GM19463 (cell line): ENCODE results near the gene FADS1.

Experiments used
- ATAC-seq: cut with Tn5 transposase; IDR thresholded peaks from one replicate; pipeline ENCODE4 v1.9.1; 2021; ENCODE audit warnings: mild to moderate bottlenecking, moderate library complexity; ENCODE audit not compliant: unreplicated experiment

FADS1 gene

DNA sequence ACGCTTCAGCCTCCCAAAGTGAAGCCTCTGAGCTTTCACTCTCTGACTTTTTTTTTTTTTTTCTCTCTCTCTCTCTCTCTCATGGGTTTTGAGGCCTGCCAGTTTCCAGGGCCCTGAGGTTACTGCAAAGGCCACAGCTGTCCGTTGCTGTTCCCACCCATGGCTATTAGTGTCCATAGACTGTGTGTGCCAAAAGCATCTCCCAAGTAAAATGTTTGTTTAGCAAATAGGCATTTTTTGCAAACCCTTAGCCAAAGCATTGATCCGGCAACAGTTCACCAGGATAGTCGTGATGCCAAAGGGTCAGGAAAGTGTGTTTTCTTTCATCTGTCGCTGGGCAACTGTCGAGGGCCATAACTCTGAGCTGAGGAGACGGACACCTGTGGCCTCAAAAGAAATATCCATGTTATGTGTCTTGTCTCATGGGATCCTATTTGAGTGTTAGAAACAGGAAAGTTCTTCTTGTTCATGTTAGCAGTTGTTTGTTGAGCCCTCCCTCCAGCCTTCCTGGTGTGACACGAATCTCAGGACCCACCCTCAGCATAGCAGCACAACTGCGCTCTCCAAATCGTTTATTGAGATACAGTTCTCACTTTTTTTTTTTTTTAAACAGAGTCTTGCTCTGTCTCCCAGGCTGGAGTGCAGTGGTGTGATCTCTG is 29.7 kb upstream of the FADS1 start:
- ATAC-seq = no peak

DNA sequence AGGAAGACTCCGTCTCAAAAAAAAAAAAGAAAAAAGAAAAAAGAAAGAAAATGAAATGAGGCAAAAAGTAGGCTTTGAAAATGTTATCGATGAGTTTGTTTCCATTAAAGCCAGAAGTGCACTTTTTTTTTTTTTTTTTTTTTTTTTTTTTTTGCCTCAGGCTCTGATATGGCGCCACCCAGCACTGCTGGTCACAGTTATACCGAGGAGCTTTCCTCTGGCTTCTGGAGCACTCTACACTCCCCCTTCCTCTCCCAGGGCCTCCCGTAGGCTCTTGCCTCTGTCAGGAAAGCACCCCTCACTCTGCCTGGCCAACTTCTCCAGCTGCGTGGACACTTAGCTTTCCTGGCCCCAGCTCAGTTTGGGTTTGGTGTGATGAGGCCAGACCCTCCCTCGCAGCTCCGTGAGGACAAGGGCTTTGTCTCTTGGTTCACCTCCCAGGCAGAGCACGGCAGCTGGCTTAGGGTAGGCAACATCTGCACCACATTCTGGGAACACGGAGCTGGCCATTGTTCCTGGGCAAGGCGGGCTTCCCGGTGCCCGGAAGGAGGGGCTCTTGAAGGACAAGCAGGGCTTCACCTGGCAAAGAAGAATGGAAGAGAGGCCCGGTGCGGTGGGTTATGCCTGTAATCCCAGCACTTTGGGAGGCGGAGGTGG is 28.2 kb upstream of the FADS1 start:
- ATAC-seq = no peak

DNA sequence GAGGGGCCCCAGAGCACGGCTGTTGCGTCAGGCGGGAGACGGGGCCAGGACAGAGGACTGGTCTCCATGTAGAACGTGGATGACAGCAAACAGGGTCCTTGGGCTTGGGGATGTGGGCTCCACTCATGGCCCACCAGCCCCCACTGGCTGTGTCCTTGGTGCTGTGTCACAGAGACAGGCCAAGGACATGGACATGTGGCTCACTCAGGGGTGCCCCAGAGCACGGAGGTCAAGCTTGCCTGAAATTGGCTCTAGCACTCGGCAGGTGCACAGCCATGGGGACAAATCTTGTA is 25.7 kb upstream of the FADS1 start:
- ATAC-seq = no peak

DNA sequence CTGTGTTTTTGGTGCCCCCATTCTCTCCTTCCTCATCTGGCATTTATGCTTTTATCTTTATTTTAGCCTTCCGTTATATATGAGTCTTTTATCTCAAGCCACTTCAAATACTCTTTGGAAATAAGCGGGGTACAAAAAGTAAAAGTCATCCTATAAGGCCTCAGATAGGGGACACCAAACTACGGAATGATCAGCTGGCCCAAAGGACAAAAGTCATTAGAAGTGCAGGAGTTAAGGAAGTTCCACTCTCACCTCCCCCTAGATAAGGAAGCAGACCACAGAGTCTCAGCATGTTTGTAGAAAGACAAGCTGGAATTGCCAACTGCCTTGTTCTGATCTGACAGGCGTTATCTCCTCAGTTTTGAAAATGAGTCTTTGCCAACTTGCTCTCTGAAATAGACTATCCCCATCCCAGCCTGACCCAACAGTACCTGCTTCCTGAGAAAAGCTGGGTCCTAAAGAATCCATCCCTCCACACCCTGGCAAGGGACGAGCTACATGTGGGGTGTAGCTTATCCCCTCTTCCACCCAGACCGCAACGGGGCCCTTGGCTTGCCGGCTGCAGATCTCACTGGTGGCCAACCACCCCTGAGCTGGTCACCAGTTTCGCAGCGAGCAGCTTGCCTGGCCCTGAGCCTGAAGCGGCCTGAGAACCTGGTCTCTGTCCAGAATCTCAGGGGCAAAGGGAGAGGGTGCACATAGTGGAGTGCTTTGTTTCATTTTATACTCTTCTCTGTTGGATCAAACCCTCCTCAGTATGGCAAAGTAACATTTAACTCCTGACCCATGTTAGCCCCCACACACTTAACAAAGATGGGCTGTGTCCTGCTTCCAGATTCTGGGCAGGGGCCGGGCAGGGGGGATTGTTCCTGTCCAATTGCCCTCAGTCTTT is 25.1 kb upstream of the FADS1 start:
- ATAC-seq = no peak

DNA sequence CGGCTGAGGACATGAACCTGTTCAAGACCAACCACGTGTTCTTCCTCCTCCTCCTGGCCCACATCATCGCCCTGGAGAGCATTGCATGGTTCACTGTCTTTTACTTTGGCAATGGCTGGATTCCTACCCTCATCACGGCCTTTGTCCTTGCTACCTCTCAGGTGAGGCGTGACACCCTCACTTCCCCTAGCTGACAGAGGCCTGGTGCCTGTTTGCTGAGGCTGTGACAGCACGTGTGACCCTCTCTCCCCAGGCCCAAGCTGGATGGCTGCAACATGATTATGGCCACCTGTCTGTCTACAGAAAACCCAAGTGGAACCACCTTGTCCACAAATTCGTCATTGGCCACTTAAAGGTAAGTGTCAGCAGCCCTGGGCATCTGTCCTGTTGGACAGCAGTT is 23.6 kb upstream of the FADS1 start:
- no peak for ATAC-seq

DNA sequence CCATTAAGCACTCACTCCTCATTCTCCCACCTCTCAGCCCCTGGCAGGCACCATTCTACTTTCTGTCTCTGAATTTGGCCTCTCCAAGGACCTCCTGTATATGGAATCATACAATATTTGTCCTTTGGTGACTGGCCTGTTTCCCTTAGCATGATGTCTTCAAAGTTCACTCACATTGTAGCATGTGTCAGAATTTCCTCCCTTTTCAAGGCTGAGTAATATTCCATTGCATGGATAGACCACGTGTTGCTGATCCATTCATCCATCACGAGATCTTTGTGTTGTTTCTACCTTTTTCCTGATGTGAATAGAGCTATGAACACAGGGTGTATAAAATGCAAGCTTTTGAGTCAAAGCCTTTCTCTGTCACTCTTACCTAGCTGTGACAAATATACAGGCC is 22.9 kb upstream of the FADS1 start:
- ATAC-seq = no peak

DNA sequence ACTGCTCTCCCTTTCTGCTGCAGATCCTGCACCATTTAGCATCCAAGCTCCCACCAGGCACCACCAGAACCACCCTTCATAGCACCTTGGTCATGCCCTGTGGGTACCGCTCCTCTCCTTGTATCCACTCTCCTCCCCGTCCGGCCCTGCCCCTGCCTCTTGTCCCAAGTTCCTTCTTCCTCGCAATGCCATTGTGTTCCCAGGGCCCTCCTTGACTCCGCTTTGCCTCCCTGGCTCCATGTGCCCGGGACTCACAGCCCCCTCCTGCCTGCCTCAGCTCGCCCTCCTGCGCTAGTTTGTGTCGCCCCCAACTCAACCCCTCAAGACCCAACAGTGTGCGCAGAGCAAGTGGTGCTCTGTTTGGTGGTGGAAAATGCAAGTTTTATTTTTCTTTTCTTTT is 22.1 kb upstream of the FADS1 start:
- no peak for ATAC-seq

DNA sequence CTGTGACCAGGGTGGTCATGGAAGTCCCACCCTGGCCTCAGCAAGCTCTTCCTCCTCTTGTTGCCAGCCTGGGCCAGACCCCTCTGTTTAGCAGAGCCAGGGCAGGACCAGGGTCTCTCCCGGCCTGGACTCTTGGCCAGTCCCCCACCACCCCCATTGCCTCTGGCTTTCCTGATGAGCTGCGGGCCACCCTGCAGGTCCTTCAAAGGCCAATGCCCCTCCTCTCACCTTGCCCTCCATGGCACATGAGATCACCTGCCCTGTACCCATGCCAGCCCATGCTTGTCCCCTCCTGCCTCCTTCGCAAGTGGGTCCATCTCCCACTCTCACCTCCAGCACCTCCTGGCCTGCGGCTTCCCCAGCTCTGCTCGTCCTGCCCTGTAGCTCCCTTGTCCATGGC is 21.7 kb upstream of the FADS1 start:
- no peak for ATAC-seq

DNA sequence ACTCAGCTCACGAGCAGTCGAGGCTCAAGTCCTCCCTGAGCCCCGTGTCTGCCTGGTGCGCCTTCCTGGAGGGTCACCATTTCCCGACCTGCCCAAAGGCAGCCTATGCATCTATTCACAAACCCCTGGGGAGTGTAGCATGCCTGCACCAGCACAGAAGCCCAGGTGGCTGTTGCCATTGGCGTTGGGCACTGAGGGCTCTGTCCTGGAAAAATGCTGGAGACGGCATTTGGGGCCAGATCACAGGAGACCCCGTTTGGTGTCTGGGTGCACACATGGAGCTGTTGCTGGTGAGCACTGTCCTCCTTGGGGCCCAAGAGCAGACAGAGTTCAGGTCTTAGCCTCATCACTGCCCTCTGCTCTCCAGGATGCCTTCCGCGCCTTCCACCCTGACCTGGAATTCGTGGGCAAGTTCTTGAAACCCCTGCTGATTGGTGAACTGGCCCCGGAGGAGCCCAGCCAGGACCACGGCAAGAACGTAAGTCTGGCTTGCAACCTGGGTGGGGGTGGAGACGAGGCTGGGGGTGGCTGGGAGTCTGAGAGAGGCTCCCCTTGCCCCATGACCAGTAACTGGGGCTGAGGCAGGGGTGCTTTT is 20.7 kb upstream of the FADS1 start:
- no peak for ATAC-seq

DNA sequence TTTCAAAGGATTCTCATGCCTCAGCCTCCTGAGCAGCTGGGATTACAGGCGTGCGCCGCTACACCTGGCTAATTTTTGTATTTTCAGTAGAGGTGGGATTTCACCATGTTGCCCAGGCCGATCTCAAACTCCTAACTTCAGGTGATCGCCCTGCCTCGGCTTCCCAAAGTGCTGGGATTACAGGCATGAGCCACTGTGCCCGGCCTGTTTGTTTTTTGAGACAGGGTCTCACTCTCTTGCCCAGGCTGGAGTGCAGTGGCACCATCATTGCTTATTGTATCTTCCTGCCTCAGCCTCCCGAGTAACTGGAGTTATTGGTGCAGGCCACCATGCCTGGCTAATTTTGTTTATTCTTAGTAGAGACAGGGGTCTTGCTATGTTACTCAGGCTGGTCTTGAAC is 19.4 kb upstream of the FADS1 start:
- ATAC-seq = no peak

DNA sequence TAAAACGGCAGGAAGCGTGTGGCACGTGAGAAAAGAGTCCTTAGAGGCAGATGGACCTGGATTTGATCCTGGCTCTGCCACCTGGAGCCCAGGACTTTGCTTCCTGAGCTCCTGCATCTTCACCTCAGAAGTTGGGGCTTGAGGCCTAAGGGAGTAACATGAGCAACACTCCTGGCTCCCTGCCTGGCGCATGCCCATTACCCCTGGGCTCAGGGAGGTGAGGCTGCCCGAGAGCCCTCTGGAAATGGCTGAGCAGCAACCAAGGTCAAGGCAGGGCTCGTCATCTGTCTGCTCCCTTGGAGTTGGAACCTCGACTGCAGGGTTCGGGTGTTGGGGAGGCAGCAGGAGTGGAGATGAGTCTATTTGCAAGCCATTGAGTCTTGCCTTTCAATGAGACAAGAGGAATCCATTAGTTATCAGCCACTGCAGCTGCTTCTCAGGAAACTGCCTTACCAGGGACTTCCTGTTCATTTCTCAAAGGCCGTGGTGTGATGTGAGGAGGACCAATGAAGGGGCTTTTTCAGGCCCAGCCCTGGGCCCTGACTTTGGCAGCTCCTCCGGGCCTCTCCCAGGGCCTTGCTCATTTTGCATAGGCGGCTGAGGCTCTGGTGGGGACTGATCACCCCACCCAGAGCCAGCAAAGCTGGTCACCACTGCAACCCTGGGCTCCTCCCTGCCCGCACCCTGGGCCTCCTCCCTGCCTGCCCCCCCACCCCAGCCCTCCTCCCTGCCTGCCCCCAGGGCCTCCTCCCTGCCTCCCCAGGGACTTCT is 17.7 kb upstream of the FADS1 start:
- ATAC-seq = peak; percentile 95

DNA sequence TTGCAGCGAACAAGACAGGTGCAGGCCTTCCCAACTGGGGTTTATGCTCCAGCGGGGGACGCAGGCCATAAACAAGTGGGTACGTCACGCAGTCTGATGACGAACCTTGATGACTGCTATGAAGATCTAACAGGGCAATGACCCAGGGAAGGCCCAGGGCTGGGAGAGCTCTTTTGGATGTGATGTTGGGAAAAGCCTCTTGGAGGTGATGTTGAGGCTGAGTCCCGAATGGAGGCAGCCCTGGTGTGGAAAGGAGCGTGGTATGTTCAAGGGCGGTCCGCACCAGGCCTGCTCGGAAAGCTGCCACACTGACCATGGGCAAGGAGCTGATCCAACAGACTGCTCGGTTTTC is 17.1 kb upstream of the FADS1 start:
- ATAC-seq = no peak

DNA sequence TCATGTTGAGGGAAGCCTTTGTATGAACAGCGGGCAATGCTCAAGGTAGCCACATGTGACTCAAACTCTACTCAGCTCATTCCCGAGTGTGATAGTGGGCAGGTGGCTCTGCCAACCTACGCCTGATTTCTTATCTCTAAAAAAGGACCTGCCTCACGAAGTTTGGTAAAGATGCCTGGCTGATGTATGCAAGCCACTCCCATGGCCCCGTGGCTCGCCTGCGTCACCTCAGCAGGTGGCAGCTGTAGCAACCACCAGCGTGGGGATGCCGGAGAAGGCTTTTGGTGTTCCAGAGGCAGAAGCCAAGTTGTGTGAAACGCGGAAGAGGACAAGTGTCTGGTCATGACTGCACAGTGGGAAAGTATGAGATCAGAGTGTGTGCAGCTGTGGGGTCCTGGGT is 16.7 kb upstream of the FADS1 start:
- no peak for ATAC-seq

DNA sequence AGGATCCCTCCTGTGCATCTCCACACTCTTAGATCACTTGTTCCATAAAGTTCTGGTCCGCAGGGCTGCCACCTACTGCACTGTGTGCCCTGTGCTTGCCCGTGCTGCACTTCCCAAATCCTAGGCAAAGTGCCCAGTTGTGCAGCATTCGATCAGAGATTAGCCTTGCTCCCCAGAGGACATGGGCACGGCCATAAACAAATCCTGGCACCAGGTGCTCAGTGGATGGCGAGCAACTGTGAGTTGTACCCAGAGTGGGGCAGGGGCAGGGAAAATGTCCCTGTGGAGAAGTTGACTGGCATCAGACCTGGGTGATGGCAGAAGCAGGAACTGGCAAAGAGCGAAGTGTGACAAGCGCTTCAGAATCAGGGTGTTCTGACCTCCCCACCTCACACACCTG is 16.0 kb upstream of the FADS1 start:
- ATAC-seq = no peak

DNA sequence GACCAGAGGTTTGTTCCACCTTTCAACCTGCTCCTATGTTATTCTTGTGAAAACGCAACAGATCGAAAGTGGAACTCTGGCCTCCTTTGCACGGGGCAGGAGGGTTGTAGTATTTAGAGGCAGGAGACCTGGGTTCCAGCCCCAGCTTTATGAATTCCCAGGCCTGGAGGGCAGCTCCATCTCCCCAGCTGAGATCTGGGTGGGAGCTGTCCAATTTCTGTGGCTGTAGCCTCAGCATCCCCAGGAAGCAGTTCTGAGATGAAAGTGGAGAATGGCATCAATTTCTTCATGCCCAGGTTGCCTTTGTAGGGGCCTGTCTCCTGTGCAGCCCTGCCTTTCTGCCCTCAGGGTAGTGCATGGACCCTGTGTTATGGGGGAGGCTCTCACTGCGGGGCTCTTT is 15.4 kb upstream of the FADS1 start:
- no peak for ATAC-seq

DNA sequence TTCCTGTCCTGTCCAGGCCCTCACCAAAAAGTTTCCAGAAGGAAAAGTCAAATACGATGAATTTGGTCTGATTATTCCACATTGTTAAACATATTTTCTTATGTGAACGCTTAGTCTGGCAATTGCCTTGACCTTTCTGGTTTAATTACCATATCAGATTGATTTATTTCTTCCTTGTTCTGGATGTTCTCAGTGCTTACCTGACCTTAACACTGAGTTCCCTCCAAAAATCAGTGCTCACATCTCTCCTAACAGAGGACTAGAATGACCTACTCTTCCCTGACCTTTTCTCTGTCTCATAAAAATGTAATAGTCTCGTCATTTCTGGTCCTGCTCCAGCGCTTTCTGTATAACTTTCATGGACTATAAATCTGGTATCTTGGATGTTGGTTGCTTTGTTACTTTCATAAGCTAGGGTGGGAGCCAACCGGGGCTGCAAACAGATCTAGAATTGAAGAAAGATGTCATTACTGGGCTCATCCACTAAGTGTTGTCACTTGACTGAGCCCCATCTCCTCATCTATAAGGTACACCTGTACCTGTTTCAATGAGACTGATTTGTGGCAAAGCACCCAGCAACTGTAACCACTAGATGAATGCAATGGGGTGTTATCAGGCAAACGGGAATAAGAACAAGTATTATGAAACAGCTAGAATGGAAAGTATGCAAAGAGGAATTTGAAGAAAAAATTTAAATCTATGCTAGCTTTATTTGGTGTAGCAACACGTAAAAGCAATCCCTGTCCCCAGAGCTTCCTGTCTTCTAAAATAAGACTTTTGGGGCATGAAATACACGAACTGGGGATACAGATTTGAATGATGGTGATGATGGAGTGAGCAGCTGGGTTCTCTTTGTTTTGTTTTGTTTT is 13.7 kb upstream of the FADS1 start:
- no peak for ATAC-seq

DNA sequence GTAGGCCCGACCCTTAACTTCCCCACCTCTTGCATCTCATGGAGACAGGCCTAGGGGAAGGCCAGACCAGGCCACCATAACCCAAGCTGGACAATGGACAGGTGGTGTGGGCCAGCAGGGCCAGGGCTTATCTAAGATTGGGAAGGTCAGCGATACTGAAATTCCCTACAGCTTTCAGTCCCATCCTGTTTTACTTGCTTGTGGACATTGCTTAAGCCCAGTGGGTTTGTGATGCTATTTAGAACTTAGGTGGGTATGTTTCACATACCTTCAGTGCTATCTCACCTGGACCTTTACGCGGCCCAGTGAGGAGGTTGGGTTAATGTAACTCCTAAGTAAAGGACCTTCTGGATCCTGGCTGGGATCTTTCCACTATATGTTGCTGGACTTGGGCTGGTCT is 13.0 kb upstream of the FADS1 start:
- ATAC-seq = no peak

DNA sequence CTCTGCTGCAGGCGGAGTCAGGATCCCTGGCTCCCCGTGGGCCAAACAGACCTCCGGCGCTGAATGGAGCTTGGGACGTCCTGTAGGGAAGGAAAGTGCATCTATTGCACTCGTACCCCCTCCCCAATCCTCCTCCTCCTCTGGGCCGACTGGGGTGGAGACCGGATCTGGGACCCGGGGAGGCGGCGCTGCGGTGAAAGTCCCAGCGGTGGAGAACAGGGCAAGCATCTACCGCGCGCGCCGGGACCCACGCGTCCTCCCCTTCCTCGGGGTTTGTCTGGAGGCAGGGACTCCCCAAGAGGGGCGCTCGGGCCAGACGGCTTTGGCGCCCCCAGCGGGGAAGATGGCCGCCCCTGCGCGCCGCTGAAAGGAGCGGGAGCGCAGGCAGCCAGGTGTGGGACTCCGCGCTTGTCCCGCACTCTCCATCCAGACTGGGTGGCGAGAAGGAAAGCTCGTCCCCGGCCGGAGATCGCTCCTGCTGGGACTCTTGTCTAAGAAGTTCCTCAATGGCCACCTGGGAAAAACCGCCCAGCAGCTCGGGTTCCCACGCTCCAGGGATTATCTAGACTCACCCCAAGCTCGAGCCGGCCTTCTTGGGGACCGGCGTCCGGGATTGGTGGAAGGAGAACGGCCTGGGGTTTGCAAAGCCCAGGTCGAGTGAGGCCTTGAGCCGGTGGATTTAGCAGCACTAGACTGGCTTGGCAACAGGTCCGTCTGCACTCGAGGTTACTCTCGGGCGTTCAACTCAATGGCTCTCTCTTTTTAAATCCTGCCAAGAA is 12.0 kb upstream of the FADS1 start:
- ATAC-seq = peak; percentile 30

DNA sequence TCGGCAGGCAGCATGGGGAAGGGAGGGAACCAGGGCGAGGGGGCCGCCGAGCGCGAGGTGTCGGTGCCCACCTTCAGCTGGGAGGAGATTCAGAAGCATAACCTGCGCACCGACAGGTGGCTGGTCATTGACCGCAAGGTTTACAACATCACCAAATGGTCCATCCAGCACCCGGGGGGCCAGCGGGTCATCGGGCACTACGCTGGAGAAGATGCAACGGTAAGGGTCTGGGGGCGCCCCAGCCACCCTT is 11.5 kb upstream of the FADS1 start:
- no peak for ATAC-seq
